KMS-11 (cell line): ENCODE results near the gene HERPUD2.

Experiments used
- H2AFZ ChIP-seq: fragments of 200-600 bp; sonication (generic); 2 replicates; pipeline ENCODE4 v1.6.1; 2016; ENCODE audit warnings: antibody characterized with exemption, mixed run types, low read depth
- H3K27ac ChIP-seq: fragments of 200-600 bp; sonication (generic); 2 replicates; pipeline ENCODE4 v1.6.1; 2016; ENCODE audit warnings: mild to moderate bottlenecking, mixed run types
- H3K27me3 ChIP-seq: fragments of 200-600 bp; sonication (generic); 2 replicates; pipeline ENCODE4 v1.6.1; 2017; ENCODE audit warnings: mild to moderate bottlenecking, low read depth, mixed run types, moderate library complexity; ENCODE audit not compliant: insufficient read depth
- H3K36me3 ChIP-seq: fragments of 200-600 bp; sonication (generic); 2 replicates; pipeline ENCODE4 v1.6.1; 2017; ENCODE audit warnings: mild to moderate bottlenecking, mixed run types; ENCODE audit not compliant: insufficient read depth
- H3K4me1 ChIP-seq: fragments of 200-600 bp; sonication (generic); 2 replicates; pipeline ENCODE4 v1.6.1; 2016; ENCODE audit warnings: mild to moderate bottlenecking, low read depth, mixed run types; ENCODE audit not compliant: poor library complexity, severe bottlenecking
- H3K4me2 ChIP-seq: fragments of 200-600 bp; sonication (generic); 2 replicates; pipeline ENCODE4 v1.7.0; 2016; ENCODE audit warnings: mild to moderate bottlenecking, mixed run types
- H3K4me3 ChIP-seq: fragments of 200-600 bp; sonication (generic); IDR thresholded peaks from 2 replicates; pipeline ENCODE4 v1.6.1; 2017; ENCODE audit warnings: low read depth, low read length, mixed read lengths; ENCODE audit not compliant: insufficient read depth
- H3K79me2 ChIP-seq: fragments of 200-600 bp; sonication (generic); 2 replicates; pipeline ENCODE4 v1.6.1; 2016; ENCODE audit warnings: low read depth, mixed run types; ENCODE audit not compliant: insufficient read depth
- H3K9ac ChIP-seq: fragments of 200-600 bp; sonication (generic); 2 replicates; pipeline ENCODE4 v1.6.1; 2016; ENCODE audit warnings: mild to moderate bottlenecking, mixed run types
- H4K20me1 ChIP-seq: fragments of 200-600 bp; sonication (generic); 2 replicates; pipeline ENCODE4 v1.6.1; 2016; ENCODE audit warnings: mild to moderate bottlenecking, mixed run types; ENCODE audit not compliant: insufficient read depth
- CTCF ChIP-seq: fragments of 200-600 bp; sonication (generic); conservative IDR thresholded peaks from 2 replicates; pipeline ENCODE4 v1.6.1; 2017; ENCODE audit warnings: low read depth, mild to moderate bottlenecking, antibody characterized with exemption, low read length, moderate library complexity, mixed read lengths

Gene HERPUD2, protein sequence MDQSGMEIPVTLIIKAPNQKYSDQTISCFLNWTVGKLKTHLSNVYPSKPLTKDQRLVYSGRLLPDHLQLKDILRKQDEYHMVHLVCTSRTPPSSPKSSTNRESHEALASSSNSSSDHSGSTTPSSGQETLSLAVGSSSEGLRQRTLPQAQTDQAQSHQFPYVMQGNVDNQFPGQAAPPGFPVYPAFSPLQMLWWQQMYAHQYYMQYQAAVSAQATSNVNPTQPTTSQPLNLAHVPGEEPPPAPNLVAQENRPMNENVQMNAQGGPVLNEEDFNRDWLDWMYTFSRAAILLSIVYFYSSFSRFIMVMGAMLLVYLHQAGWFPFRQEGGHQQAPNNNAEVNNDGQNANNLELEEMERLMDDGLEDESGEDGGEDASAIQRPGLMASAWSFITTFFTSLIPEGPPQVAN

DNA sequence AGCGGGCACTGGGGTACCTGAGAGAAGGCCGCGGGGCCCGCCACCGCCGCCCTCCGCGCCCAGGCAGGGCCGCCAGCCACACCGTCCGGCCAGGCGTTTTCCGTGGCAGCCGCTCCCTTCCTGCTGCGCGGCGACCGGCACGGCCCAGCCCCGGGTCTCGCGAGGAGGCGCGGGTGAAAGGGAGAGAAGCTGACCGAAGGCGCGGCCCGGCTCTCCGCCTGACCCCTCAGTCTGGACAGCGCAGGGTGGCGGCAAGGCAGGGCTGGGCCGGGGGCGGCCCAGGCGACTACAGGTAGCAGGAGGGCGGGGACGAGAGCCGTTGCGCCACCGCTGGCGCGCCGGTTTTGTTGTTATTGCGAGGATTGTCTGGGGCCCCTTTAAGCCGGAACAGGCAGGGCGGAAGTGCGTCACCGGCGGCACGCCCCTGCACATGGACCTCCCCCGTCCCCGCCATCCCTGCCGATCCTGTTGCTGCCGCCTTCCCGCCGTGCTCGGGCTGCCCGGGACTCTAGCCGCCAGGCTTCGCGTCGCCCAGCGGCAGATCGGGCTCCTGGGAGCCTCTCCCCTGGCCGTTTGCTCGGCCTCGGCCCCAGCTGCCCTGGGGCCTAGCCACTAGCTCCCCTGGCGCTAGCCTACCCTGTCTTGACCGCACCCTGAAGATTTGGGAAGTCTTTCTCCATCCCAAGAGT is at the start of gene HERPUD2:
Gene HERPUD2 (minus strand): TSS at position 352 of the 689 bp plus-strand sequence. CDS start 805 bp downstream, outside the sequence.
- H3K4me1 ChIP-seq = peaks cover 44% of the 10 kb centered on the region
- no peaks in the 10 kb centered on the region for H4K20me1 ChIP-seq
- no peak for TF ChIP-seq CTCF
- peak within 1 kb of the TSS; percentile 93 for H3K4me2 ChIP-seq
- H3K36me3 ChIP-seq = no peaks in the 10 kb centered on the region
- H3K27me3 ChIP-seq = no peaks in the 10 kb centered on the region
- peak within 1 kb of the TSS; percentile 90 for H2AFZ ChIP-seq
- H3K27ac ChIP-seq = peak within 1 kb of the TSS; percentile 71
- peak within 1 kb of the TSS; percentile 91 for H3K9ac ChIP-seq
- H3K4me3 ChIP-seq = no peak within 1 kb of the TSS
- H3K79me2 ChIP-seq = peaks cover 8% of the 10 kb centered on the region; the same call in 1 of the 2 replicates

GRCh38 chr7:35738889-35739288 is 44.0 kb upstream of the HERPUD2 start:
- no peaks in the 10 kb centered on the region for H3K4me1 ChIP-seq
- H3K79me2 ChIP-seq = no peaks in the 10 kb centered on the region
- TF ChIP-seq CTCF = no peak
- no peak overlapping the region for H3K4me2 ChIP-seq
- H3K4me3 ChIP-seq = no peak overlapping the region
- H3K9ac ChIP-seq = no peak overlapping the region
- no peaks in the 10 kb centered on the region for H3K36me3 ChIP-seq
- no peaks in the 10 kb centered on the region for H3K27me3 ChIP-seq
- no peak overlapping the region for H2AFZ ChIP-seq
- no peaks in the 10 kb centered on the region for H4K20me1 ChIP-seq
- H3K27ac ChIP-seq = no peak overlapping the region

GRCh38 chr7:35736725-35737124 is 41.8 kb upstream of the HERPUD2 start:
- H3K27ac ChIP-seq = no peak overlapping the region
- H3K4me2 ChIP-seq = no peak overlapping the region
- no peaks in the 10 kb centered on the region for H3K36me3 ChIP-seq
- H4K20me1 ChIP-seq = no peaks in the 10 kb centered on the region
- H3K4me1 ChIP-seq = no peaks in the 10 kb centered on the region
- H3K9ac ChIP-seq = no peak overlapping the region
- no peak for TF ChIP-seq CTCF
- H3K27me3 ChIP-seq = no peaks in the 10 kb centered on the region
- H3K79me2 ChIP-seq = no peaks in the 10 kb centered on the region
- H3K4me3 ChIP-seq = no peak overlapping the region
- no peak overlapping the region for H2AFZ ChIP-seq

DNA sequence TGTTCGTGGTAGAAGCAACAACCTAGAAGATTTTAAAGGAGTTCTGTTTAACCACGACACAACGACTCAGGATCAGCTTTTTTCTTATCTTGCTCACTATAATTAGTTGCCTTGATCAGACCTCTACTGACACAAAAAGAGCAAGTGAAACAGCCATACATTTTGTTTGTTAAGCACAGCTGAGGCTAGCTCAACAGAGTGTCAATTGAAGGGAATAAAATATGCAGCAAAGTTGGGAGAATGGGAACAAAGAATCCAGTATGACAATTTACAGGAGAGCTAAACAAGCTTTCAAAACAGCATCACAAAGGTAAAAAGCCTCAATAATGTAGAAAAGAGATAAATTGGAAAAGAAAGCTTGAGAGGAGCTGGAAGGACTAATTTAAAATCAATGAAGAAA is 40.5 kb upstream of the HERPUD2 start:
- Histone ChIP-seq H3K79me2 (no peaks in the 10 kb centered on the region), H3K27me3 (no peaks in the 10 kb centered on the region), H3K9ac (no peak overlapping the region), H2AFZ (no peak overlapping the region), H4K20me1 (no peaks in the 10 kb centered on the region), H3K4me1 (peaks cover 7% of the 10 kb centered on the region), H3K4me3 (no peak overlapping the region), H3K4me2 (no peak overlapping the region), H3K36me3 (no peaks in the 10 kb centered on the region), H3K27ac (no peak overlapping the region)
- no peak for TF ChIP-seq CTCF
